HepG2 (cell line): ENCODE results near the gene PSENEN. TPM values are rescaled to one million over a fixed set of nuclear protein-coding genes. Genes with fewer than 3 reads are reported as not detected.

Experiments
- ATAC-seq: fragments of 200-7000 bp; cut with Tn5 transposase; 3 replicates; pipeline ENCODE4 v1.9.1; 2020; ENCODE audit warnings: mild to moderate bottlenecking, moderate library complexity
- BruUV-seq: library from RNA; stranded (reverse); fragments of 400-500 nt; replicated peaks from 2 replicates; lab custom pipeline; 2021; lab: Mats Ljungman, UMichigan
- CTCF ChIA-PET: fragments of 300-600 bp; formaldehyde crosslinking; extraction: SDS; loops from one replicate; lab custom pipeline; 2021; ENCODE audit warnings: low total read pairs, inconsistent platforms, low intra/inter-chr PET ratio; lab: Yijun Ruan, JAX
- POLR2A ChIA-PET: fragments of 350-600 bp; sonication (Branson Sonifier 250); formaldehyde crosslinking; loops from one replicate; lab custom pipeline; 2020; ENCODE audit warnings: antibody characterized with exemption, inconsistent platforms; lab: Yijun Ruan, JAX
- DNase-seq: peaks from one replicate; pipeline ENCODE4 v3.0.0-alpha.2; 2015; ENCODE audit warnings: low spot score
- FAIRE-seq: peaks from 3 replicates; lab custom pipeline; 2011; peaks lifted over from hg19 to GRCh38; lab: Jason Lieb, UNC
- H2AFZ ChIP-seq: one replicate; pipeline ENCODE4 v1.6.1; 2011; ENCODE audit warnings: low read length, inconsistent platforms
- H3K27ac ChIP-seq: fragments of 300-600 bp; 3 replicates; pipeline ENCODE4 v1.8.0; 2011; ENCODE audit warnings: mixed run types, mild to moderate bottlenecking, mixed read lengths, low read length, inconsistent platforms; ENCODE audit not compliant: insufficient read depth; ENCODE audit errors: extremely low read length
- H3K27me3 ChIP-seq, 2 experiments: fragments of 200-600 bp in 1 of 2; 2 replicates in 1 of 2; 3 replicates in 1 of 2; pipeline versions ENCODE4 v1.6.0 to v1.8.0; 2011; ENCODE audit warnings: low read length in 2 of 2, mild to moderate bottlenecking in 2 of 2, moderate library complexity in 2 of 2, inconsistent platforms in 1 of 2; ENCODE audit not compliant: insufficient read depth in 2 of 2, control insufficient read depth in 1 of 2
- H3K36me3 ChIP-seq, 2 experiments: fragments of 200-600 bp in 1 of 2; replicated peaks in 1 of 2; 2 replicates in 1 of 2; 3 replicates in 1 of 2; pipeline versions ENCODE4 v1.5.1 to v1.8.0; 2011; ENCODE audit warnings: low read length in 2 of 2, inconsistent platforms in 1 of 2; ENCODE audit not compliant: insufficient read depth in 2 of 2, control insufficient read depth in 1 of 2
- H3K4me1 ChIP-seq: 2 replicates; pipeline ENCODE4 v1.5.1; 2012; ENCODE audit warnings: low read length, inconsistent platforms; ENCODE audit not compliant: insufficient read depth
- H3K4me2 ChIP-seq: 2 replicates; pipeline ENCODE4 v1.6.0; 2011; ENCODE audit warnings: low read depth, low read length, inconsistent platforms
- H3K4me3 ChIP-seq, 3 experiments: fragments of 200-600 bp in 1 of 3; sonication (generic), shearing (Covaris generic) in 1 of 3; replicated peaks in 1 of 3; 2 replicates each; pipeline ENCODE4 v1.5.1; 2011 to 2016; ENCODE audit warnings: low read length in 3 of 3, inconsistent platforms in 2 of 3, low read depth in 2 of 3, mild to moderate bottlenecking in 2 of 3, control low read depth in 1 of 3, mixed read lengths in 1 of 3; ENCODE audit not compliant: insufficient read depth in 1 of 3
- H3K79me2 ChIP-seq: one replicate; pipeline ENCODE4 v1.6.1; 2011; ENCODE audit warnings: low read length, inconsistent platforms; ENCODE audit not compliant: insufficient read depth
- H3K9ac ChIP-seq: 2 replicates; pipeline ENCODE4 v1.6.0; 2011; ENCODE audit warnings: mild to moderate bottlenecking, low read depth, low read length, inconsistent platforms; ENCODE audit not compliant: insufficient read depth
- H3K9me3 ChIP-seq: 2 replicates; pipeline ENCODE4 v1.5.1; 2012; ENCODE audit warnings: mild to moderate bottlenecking, low read length
- H4K20me1 ChIP-seq: 2 replicates; pipeline ENCODE4 v1.6.0; 2011; ENCODE audit warnings: inconsistent platforms, mild to moderate bottlenecking, low read length, moderate library complexity; ENCODE audit not compliant: insufficient read depth
- AGO1 ChIP-seq: fragments of 200-400 bp; formaldehyde crosslinking; IDR thresholded peaks from 2 replicates; pipeline ENCODE4 v1.6.1; 2017; ENCODE audit warnings: mild to moderate bottlenecking, low read depth, low read length, moderate library complexity; ENCODE audit not compliant: poor library complexity, severe bottlenecking
- AGO2 ChIP-seq: fragments of 200-400 bp; formaldehyde crosslinking; optimal IDR thresholded peaks from 2 replicates; pipeline ENCODE3; 2017; ENCODE audit warnings: mild to moderate bottlenecking, low read depth, low read length, moderate library complexity
- HNRNPK ChIP-seq: fragments of 200-400 bp; formaldehyde crosslinking; IDR thresholded peaks from 2 replicates; pipeline ENCODE4 v1.6.1; 2018; ENCODE audit warnings: low read length, low read depth, moderate library complexity, mild to moderate bottlenecking; ENCODE audit not compliant: poor library complexity, severe bottlenecking
- KDM1A ChIP-seq: IDR thresholded peaks from 2 replicates; pipeline ENCODE4 v1.6.1; 2016; ENCODE audit warnings: missing compliant biosample characterization
- MZF1 ChIP-seq: sonication (generic); formaldehyde crosslinking; IDR thresholded peaks from 2 replicates; pipeline ENCODE4 v1.8.1; 2023; ENCODE audit warnings: mild to moderate bottlenecking, missing genetic modification reagents, borderline replicate concordance
- POLR2G ChIP-seq: fragments of 200-400 bp; formaldehyde crosslinking; IDR thresholded peaks from 2 replicates; pipeline ENCODE4 v1.6.1; 2018; ENCODE audit warnings: mild to moderate bottlenecking, low read depth, low read length, moderate library complexity
- RBFOX2 ChIP-seq: fragments of 200-400 bp; formaldehyde crosslinking; IDR thresholded peaks from 2 replicates; pipeline ENCODE4 v1.6.1; 2017; ENCODE audit warnings: low read depth, mild to moderate bottlenecking, low read length
- ZKSCAN8 ChIP-seq: IDR thresholded peaks from 2 replicates; pipeline ENCODE4 v1.6.1; 2016; ENCODE audit warnings: borderline replicate concordance, missing genetic modification reagents, missing compliant biosample characterization
- ZNF142 ChIP-seq: sonication (generic); formaldehyde crosslinking; IDR thresholded peaks from 2 replicates; pipeline ENCODE4 v1.4.0; 2020; ENCODE audit warnings: missing genetic modification reagents
- WGBS: methylation state at CpG from one replicate; pipeline ENCODE4 v1.1.6; 2017; ENCODE audit warnings: low lambda C conversion rate; 5-methylcytosine and 5-hydroxymethylcytosine counted together
- in situ Hi-C: cut with HindIII; loops from 2 replicates; pipeline ENCODE4 v1.10.0; 2017; ENCODE audit warnings: low pct_unique_long_range_greater_than_20kb; ENCODE audit not compliant: extremely low pct_ligation_motif_present
- intact Hi-C: fragments of 100-400 bp; cut with micrococcal nuclease; formaldehyde crosslinking; loops from one replicate; pipeline ENCODE4 v1.10.0; 2022; ENCODE audit not compliant: unreplicated experiment
- polyA plus RNA-seq, 8 experiments: library from polyadenylated mRNA; depleted of rRNA in 3 of 8; stranded (reverse) in 7 of 8; unstranded in 1 of 8; fragments of >200 nt; fragmentation: Illumina TruSeq in 4 of 8; extraction: Trizol in 4 of 8; gene quantifications; 2 replicates each; pipeline versions ENCODE4 v1.2.1 to v1.2.3, GENCODE V29; 2011 to 2016; ENCODE audit warnings: low read depth in 4 of 8, missing spikeins in 1 of 8, mixed read lengths in 1 of 8; ENCODE audit not compliant: insufficient read depth in 1 of 8
- total RNA-seq, 5 experiments: library from RNA; depleted of rRNA; stranded (reverse); fragments of >200 nt; fragmentation: Illumina TruSeq; extraction: Trizol; gene quantifications; 2 replicates each; pipeline ENCODE4 v1.2.3, GENCODE V29; 2016; ENCODE audit warnings: low read depth in 1 of 5

PSENEN gene
- total and polyA plus RNA-seq, 2 of the 13 experiments (the other 11 are each of a cell fraction or from before 2014, with no cell fraction given): 16.9 to 34.2 TPM

GRCh38 chr19:35756377-35757230 lies 11.2 kb downstream of the PSENEN start, which contains the start of gene HSPB6:
TSS of gene HSPB6 (minus strand) at chr19:35757029. CDS start at chr19:35757008, 21 bp downstream.
- intact Hi-C loops: no loop called here
- H2AFZ ChIP-seq: no peak within 1 kb of the TSS
- H3K79me2 ChIP-seq: peaks cover 6% of the 10 kb centered on the region
- H3K9ac ChIP-seq: peak within 1 kb of the TSS; percentile 74
- no peaks in the 10 kb centered on the region for H3K9me3 ChIP-seq
- ChIA-PET POLR2A (interaction anchor here (0.7 to 1.5 kb wide), 5 partner anchors 8 to 16 kb away, joined by 3 to 17 read pairs (median 5); partner anchors contain the start of genes LIN37, PSENEN and U2AF1L4), CTCF (no interaction called here)
- peaks cover 20% of the 10 kb centered on the region for H3K4me1 ChIP-seq
- WGBS: 98% methylated on average over 32 of the region's 52 CpGs
- peak; percentile 19 for TF ChIP-seq HNRNPK
- no peak for TF ChIP-seq ZNF142 (CRISPR knock-in tag)
- peak; percentile 47 for TF ChIP-seq RBFOX2
- TF ChIP-seq AGO2: peak; percentile 67
- no peak for TF ChIP-seq MZF1 (CRISPR knock-in tag)
- 0 out of 2 replicates have a peak, but pooled peaks have one; percentile 54 for TF ChIP-seq ZKSCAN8 (CRISPR knock-in tag)
- TF ChIP-seq POLR2G: 0 out of 2 replicates have a peak, but pooled peaks have one; percentile 21
- TF ChIP-seq AGO1: peak; percentile 34
- no peak for TF ChIP-seq KDM1A (CRISPR knock-in tag)
- no peak for DNase-seq
- in situ Hi-C loops: no loop called here
- peaks cover 3 to 28% of the 10 kb centered on the region in 2 experiments; a peak in 4 of 5 replicates for H3K36me3 ChIP-seq
- peak within 1 kb of the TSS; percentile 65 to 83 (median 79) for H3K4me3 ChIP-seq
- H3K27me3 ChIP-seq: no peaks in the 10 kb centered on the region
- H3K4me2 ChIP-seq: peak within 1 kb of the TSS; percentile 86
- ATAC-seq: no peak
- no peak for FAIRE-seq
- BruUV-seq: no TSS peak
- H3K27ac ChIP-seq: peak within 1 kb of the TSS; percentile 79
- H4K20me1 ChIP-seq: no peaks in the 10 kb centered on the region
